HG03135 (cell line): ENCODE data around the gene APOA5.
"Not testable (repeated sequence)": the region's sequence is repeated elsewhere in the genome, so short reads cannot be mapped to it uniquely, and the experiment has no call there.

Experiments used
- ATAC-seq: cut with Tn5 transposase; IDR thresholded peaks from one replicate; pipeline ENCODE4 v1.9.1; 2021; ENCODE audit warnings: mild to moderate bottlenecking, moderate library complexity; ENCODE audit not compliant: unreplicated experiment

APOA5 gene

DNA sequence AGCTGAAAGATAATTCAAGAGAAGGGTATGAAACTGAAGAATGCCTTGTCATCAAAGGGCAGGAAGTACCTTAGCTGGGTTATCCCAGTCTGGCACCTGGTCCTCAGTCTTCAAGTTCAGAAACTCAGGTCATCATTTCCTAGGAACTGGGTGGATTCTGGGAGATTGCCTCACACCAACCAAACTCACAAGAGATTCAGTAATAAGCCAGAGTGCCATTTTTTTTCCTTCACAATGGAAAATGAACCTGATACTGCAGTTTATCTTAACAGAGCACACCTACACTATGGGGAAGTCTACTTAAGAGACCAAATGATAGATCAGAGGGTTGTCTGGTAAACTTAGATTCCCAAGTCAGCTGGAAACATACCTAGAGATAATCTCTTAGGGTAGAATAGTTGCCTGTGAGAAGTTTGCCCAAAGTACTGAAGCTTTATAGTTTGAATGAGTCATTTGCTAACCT lies 15.1 kb downstream of the APOA5 start:
- no peak for ATAC-seq

DNA sequence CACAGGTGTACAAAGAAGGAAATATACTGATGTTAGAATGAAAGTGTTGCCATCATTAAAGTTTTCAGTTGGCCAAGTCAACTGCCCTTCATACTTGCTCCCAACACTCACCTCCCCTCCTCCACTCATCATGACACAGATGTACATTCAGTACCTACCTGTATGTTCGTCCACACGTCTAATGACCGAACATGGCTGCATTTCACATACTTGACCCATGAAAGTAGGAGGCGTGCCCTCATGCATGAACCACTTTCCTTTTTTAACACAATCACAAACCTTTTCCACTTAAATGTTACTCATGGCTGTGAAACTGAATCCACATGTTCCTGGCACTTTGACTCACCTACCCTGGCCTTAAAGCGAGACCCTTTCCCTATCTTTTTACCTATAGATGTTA lies 15.7 kb downstream of the APOA5 start:
- no peak for ATAC-seq

DNA sequence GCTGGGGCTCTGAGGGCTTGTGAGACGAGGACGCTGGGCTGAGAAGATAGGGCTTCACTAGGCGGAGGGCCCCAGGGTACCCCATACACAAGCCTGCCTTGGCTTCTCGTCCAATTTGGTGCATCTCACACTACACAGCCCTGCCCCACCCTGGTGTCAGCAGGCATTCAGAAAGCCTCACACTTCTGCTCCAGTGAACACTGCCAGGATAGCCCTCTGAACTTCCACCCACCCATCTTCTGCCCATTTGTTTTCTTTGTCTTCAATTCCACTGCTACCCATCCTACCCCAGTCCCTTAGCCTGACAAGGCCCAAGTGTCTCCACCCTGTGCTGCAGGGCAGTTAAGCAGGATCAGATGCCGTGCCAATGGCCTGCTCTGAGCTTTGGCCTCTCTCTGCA lies 17.0 kb downstream of the APOA5 start:
- no peak for ATAC-seq

DNA sequence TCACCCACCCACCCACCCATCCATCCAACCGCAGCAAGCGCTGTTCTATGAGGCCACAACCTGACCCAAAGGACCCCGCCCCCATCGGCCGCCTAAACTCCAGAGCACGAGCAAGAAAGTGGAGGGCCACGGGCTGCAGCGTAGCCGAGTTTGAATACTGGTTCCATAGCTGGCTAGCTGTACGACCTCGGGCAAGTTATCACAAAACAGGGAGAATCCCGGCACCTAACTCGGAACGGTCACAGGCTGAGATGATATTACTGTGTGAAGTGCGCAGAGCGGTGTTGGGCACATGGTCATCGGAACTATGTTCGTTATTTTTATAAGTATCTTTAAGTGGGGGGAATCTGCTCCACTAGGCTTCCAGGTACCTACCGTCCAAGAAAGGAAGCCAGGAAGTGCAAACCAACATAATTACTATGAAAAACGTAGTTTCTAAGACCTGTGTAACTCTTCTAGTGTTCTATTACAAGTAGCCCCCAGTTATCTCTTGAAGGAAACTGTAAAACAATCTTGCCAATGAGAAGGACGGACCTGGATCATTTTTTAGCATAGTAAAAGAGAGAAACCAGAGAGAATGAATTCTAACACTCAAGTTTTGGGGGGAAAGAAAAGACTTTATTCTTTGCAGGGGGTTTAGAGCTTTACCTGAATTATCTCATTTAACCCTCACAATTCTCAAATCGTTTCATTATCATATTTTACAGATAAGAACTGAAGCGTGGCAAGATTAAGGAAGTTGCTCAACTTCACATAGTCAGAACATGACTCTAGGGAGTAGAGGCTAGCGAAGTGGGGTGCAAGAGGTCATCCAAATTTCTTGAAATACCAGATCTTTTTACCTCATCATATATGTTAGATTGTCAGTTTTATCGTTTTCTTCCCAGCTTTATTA lies 18.2 kb downstream of the APOA5 start:
- ATAC-seq: peak; percentile 45

DNA sequence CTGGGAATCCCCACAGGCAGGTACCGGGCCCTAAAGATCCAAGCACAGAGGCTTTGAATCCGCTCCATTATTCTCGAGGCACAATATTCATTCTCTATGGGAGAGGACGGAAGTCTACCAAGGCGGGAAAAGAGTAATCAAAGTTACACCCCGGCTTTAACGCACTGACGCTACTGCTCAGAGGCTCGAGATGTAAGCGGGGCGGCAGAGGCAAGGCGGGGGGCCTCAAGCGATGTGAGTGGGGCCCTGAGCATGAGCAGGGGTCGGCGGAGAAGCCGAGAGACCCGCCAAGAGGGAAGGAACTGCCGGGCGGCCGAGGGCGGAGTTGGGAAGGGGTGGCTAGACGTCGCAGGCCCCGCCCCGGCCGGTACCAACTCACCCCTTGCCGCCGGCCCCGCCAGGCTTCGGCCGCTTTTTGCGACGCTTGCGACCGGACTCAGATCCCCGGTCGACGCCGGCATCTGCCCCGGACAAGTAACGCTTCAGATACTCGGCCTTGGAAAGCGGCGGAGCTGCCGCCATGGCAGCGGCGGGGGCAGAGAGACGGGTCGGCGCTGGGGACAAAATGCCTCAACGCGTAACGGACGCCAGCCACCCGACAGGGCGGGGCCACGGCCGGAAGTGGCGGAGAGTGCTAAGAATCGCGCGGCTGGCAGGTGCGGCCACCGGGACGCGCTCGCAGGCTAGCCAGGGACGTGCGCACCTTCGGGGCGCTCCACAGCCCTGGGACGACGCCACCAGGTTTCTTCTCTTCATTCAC lies 19.1 kb downstream of the APOA5 start, which contains the start of gene BUD13:
Gene BUD13, minus strand, starts transcription at position 545 of the 760 bp plus-strand sequence. Its CDS starts 23 bp downstream, at position 522.
- ATAC-seq: peak; percentile 79

DNA sequence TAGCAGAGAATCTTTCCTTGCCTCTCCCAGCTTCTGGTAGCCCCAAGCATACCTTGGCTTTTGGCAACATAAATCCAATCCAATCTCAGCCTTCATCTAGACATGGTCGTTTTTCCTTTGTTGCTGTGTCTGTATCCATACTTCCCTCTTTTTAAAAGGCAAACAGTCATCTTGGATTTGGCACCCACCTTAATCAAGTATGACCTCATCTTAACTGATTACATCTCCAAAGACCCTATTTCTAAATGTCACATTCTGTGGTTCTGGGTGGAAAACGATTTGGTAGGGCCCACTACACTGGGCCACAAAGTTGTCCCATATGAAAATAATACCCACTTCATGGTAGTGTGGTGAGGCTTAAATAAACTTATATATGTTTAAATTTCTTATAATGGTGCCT lies 19.7 kb downstream of the APOA5 start:
- no peak for ATAC-seq

DNA sequence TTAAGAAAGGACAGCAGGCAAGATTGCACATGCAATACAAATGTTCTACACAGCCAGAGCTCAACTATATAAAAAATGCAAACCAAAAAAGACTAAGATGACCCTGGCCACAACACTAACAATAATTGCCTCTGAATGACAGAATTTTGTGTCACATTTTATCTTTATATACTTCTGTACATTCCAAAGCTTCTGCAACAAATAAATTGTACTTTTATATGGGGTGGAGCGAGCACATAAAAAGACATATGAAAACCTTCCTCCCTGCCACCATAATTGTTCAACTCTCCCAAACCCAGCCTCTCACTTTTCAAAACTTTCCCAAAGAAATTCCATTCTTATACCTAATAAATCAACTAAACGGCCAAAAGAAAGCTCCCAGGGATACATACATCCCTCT lies 29.5 kb downstream of the APOA5 start:
- ATAC-seq: no peak

DNA sequence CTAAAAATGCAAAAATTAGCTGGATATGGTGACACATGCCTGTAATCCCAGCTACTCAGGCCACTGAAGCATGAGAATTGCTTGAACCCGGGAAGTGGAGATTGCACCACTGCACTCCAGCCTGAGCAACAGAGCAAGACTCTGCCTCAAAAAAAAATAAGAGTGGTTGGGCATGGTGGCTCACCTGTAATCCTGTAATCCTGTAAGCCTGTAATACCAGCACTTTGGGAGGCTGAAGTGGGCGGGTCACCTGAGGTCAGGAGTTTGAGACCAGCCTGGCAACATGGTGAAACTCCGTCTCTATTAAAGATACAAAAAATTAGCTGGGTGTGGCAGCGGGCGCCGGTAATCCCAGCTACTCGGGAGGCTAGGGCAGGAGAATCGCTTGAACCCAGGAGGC lies 35.6 kb downstream of the APOA5 start:
- ATAC-seq: not testable (repeated sequence)

DNA sequence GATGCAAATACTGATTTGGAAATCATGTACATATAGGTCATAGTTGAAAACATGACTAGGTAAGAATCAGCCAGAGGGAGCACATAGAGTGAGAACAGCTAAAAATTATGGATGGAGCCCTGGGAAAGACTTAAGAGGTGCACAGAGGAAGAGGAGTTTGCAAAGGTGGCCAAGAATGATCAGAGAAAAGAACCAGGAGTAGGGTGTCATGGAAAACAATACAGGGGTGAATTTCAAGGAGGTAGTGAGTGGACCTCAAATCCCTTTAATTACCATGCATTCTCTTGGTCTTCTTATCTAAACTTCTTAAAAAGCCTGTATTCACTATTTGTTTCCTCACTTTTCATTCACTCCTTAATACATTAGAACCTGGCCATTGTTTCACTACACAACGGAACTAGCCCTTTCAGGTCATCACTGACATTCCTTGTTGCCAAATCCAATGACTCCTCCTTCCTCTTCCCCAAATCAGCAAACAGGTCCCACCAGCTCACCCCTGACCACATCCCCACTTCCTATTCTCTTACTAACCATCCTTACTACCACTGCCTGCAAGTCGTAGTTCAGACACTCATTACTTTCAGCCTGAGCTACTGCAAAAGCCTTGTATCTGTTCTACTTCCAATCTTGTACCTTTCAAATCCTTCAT lies 41.5 kb downstream of the APOA5 start:
- no peak for ATAC-seq

DNA sequence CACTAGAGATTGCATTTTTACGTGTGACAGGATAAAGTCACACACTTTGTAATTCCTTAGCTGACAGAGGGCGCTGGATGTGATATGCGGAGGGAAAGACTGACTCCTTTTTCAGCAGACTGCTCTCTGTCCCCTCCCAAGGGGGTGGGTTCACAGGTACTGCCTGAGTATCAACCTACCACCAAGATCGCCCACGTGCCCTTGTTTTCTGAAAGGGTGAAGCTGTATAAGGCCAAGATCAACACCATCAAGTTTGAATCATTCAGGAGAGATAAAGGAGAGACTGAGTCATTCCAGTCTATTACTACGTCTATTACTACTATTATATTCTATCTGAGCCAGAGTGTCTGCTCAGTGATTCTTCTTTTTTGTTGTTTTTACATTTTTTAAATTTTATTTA lies 49.6 kb downstream of the APOA5 start:
- ATAC-seq: no peak

DNA sequence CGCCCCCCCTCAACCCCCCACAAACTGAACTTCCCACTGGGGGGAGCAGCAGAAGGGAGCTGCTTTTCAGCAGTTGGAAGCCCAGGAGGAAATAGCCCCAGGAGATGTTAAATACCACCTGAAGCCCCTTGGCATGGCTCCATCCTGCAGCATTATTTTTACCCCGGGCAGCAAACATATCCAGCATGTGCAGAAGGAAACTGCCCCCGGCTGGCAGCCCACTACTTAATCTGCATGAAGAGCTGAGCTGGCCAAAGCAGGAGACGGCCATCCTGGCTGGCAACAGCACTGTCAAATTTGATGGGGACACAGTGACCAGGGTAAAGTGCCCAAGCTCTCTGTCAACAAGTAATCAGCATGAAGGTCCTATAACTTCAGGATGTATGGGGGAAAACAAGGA lies 50.9 kb downstream of the APOA5 start:
- ATAC-seq: no peak
